ENCODE results near the gene GKN1. TPM values are rescaled to one million over a fixed set of nuclear protein-coding genes. Genes with fewer than 3 reads are reported as not detected.

The GKN1 gene
- polyA plus RNA-seq, 1 experiment, result not detected

- Histone ChIP-seq H3K27me3 (ENCODE audit: control insufficient read depth, insufficient read depth, low read length) (no peaks in the 10 kb centered on the region), H3K4me3 (ENCODE audit: low read depth, low read length) (no peak overlapping the region), H3K36me3 (ENCODE audit: control insufficient read depth, insufficient read depth, low read length) (no peaks in the 10 kb centered on the region)
- CTCF ChIA-PET, result interaction anchor here (1.3 kb wide), 1 partner anchor 281 kb away, joined by 3 read pairs; no protein-coding TSS in a partner anchor
- DNase-seq (ENCODE audit: low read depth), result no peak
- POLR2A ChIA-PET, result no interaction called here
- TF ChIP-seq CTCF (IDR thresholded peaks at IDR 0.05; ENCODE audit: insufficient read depth, low read depth, low read length), result no peak
Measured at GRCh38 chr2:69022548-69022947, 48.1 kb downstream of the GKN1 start.

- Histone ChIP-seq H3K36me3 (ENCODE audit: control insufficient read depth, insufficient read depth, low read length) (no peaks in the 10 kb centered on the region), H3K27me3 (ENCODE audit: control insufficient read depth, insufficient read depth, low read length) (no peaks in the 10 kb centered on the region), H3K4me3 (ENCODE audit: low read depth, low read length) (no peak overlapping the region)
- no peak for TF ChIP-seq CTCF (IDR thresholded peaks at IDR 0.05; ENCODE audit: insufficient read depth, low read depth, low read length)
- CTCF ChIA-PET, result interaction anchor here (1.1 to 1.3 kb wide), 2 partner anchors 276 to 281 kb away, joined by 3 read pairs; no protein-coding TSS in a partner anchor
- no peak for DNase-seq (ENCODE audit: low read depth)
- POLR2A ChIA-PET, result no interaction called here
Measured at GRCh38 chr2:69023236-69023635, 48.8 kb downstream of the GKN1 start.

DNA sequence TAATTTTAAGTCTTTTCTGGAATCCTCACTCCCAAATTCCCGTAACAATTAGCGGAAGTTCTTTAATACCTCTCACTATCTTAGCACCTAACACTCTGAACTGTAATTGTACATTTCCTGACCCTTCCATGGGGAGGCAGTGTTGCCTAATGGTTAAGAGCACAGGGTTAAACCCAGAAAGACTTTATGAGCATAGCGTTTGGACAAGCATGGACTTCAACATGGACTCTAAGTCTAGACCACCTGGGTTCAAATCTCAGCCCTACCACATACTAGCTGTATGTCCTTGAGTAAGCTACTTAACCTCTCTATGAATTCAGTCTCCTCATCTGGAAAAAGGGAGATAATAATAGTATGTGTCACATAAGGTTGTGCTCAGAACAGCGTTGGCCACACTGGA is 51.6 kb downstream of the GKN1 start:
- Histone ChIP-seq H3K4me3 (ENCODE audit: low read depth, low read length) (no peak overlapping the region), H3K27me3 (ENCODE audit: control insufficient read depth, insufficient read depth, low read length) (no peaks in the 10 kb centered on the region), H3K36me3 (ENCODE audit: control insufficient read depth, insufficient read depth, low read length) (no peaks in the 10 kb centered on the region)
- no peak for DNase-seq (ENCODE audit: low read depth)
- TF ChIP-seq CTCF (IDR thresholded peaks at IDR 0.05; ENCODE audit: insufficient read depth, low read depth, low read length), result peak; percentile 41
- ChIA-PET CTCF (interaction anchor here (0.8 to 1.0 kb wide), 3 partner anchors 9 to 214 kb away, joined by 3 to 4 read pairs (median 3); no protein-coding TSS in a partner anchor), POLR2A (no interaction called here)

DNA sequence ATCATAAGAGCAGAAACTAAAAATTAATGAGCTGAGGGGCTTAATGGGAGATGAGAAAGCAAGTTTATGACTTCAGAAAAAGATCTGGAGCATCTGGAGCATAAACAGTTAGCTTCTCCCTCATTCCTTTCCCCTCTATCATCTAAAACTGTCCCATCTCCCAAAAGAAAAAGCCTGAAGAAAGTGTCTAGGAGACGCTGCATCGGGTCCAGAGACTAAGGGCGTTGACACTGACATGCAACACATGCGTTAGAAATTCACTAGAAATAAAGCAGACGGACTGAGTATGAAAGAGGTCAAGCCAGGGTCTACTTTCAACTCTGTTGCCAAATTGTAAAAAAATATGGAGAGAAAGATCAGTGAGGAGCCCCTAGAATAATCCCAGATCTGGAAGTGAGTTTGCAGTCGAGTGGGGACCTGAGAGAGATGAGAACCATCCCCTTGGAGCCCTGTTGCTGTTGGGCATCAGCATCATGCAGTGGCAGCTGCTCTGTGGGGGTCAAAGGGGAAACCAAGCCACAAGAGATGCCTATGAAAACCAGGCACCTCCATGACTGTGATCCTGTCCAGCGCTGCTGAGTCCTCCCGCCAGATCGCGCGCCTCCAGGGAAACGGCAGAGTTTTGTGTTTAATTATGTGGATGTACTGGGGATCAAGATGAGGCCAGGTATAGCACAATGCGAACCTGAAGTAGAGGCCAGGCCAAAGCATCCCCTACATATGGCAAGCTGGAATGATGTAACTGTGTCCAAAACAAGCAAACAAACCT is 52.4 kb downstream of the GKN1 start:
- no peak for TF ChIP-seq CTCF (IDR thresholded peaks at IDR 0.05; ENCODE audit: insufficient read depth, low read depth, low read length)
- ChIA-PET POLR2A (no interaction called here), CTCF (interaction anchor here (0.8 to 1.0 kb wide), 3 partner anchors 10 to 213 kb away, joined by 3 to 4 read pairs (median 3); no protein-coding TSS in a partner anchor)
- Histone ChIP-seq H3K27me3 (ENCODE audit: control insufficient read depth, insufficient read depth, low read length) (no peaks in the 10 kb centered on the region), H3K4me3 (ENCODE audit: low read depth, low read length) (no peak overlapping the region), H3K36me3 (ENCODE audit: control insufficient read depth, insufficient read depth, low read length) (no peaks in the 10 kb centered on the region)
- no peak for DNase-seq (ENCODE audit: low read depth)

Other genes with a start within 250 kb of the GKN1 start
- gene ARHGAP25, start 239.8 kb upstream of the GKN1 start, polyA plus RNA-seq (2011; rRNA removed), result 0.06 TPM in 1 of 2 replicates, not detected in the other
- not detected in 2 replicates for gene BMP10, start 103.2 kb upstream of the GKN1 start, polyA plus RNA-seq (2011; rRNA removed)
- not detected in 2 replicates for gene GKN2, start 21.7 kb upstream of the GKN1 start, polyA plus RNA-seq (2011; rRNA removed)
- 78.6 and 87.1 TPM in 2 replicates for gene ANTXR1, start 38.5 kb downstream of the GKN1 start, polyA plus RNA-seq (2011; rRNA removed)

All from BJ (cell line).